Activated gamma-delta T cell (primary cell): ENCODE results near the gene PPP1R14D.
A peak's percentile ranks its signal among the peaks of the same experiment; 100 is the strongest.

Experiments
- DNase-seq: peaks from one replicate; lab custom pipeline; 2025; lab: John Stamatoyannopoulos, UW

PPP1R14D gene

GRCh38 chr15:40819048-40819447 lies 9.5 kb downstream of the PPP1R14D start:
- no peak for DNase-seq

GRCh38 chr15:40815042-40815698 lies 13.3 kb downstream of the PPP1R14D start:
- DNase-seq: no peak

GRCh38 chr15:40812721-40813425 lies 15.6 kb downstream of the PPP1R14D start:
- no peak for DNase-seq

- DNase-seq: no peak
Measured at GRCh38 chr15:40808861-40809450, 19.6 kb downstream of the PPP1R14D start.

GRCh38 chr15:40807888-40808461 lies 20.5 kb downstream of the PPP1R14D start:
- no peak for DNase-seq

- peak; percentile 80 for DNase-seq
Measured at GRCh38 chr15:40807028-40807887, 21.2 kb downstream of the PPP1R14D start, which contains the start of the genes DNAJC17 and ZFYVE19. DNAJC17 (minus strand) TSS chr15:40807473; CDS start chr15:40807446, 27 bp downstream. ZFYVE19 (plus strand) TSS chr15:40807089; CDS start chr15:40807590, 501 bp downstream.

- DNase-seq: no peak
Measured at GRCh38 chr15:40806672-40807027, 21.9 kb downstream of the PPP1R14D start.

GRCh38 chr15:40803688-40804087 lies 24.8 kb downstream of the PPP1R14D start:
- DNase-seq: no peak

GRCh38 chr15:40803076-40803475 lies 25.4 kb downstream of the PPP1R14D start:
- no peak for DNase-seq

GRCh38 chr15:40799523-40799922 lies 29.0 kb downstream of the PPP1R14D start:
- no peak for DNase-seq

GRCh38 chr15:40796512-40796911 lies 32.0 kb downstream of the PPP1R14D start:
- no peak for DNase-seq

- no peak for DNase-seq
Measured at GRCh38 chr15:40796041-40796440, 32.5 kb downstream of the PPP1R14D start.

- no peak for DNase-seq
Measured at GRCh38 chr15:40793216-40793989, 35.1 kb downstream of the PPP1R14D start.

- DNase-seq: no peak
Measured at GRCh38 chr15:40792394-40792793, 36.1 kb downstream of the PPP1R14D start.

- no peak for DNase-seq
Measured at GRCh38 chr15:40790718-40791117, 37.8 kb downstream of the PPP1R14D start.

- no peak for DNase-seq
Measured at GRCh38 chr15:40789999-40790398, 38.5 kb downstream of the PPP1R14D start.

GRCh38 chr15:40789119-40789518 lies 39.4 kb downstream of the PPP1R14D start:
- DNase-seq: no peak

GRCh38 chr15:40787991-40788390 lies 40.5 kb downstream of the PPP1R14D start:
- DNase-seq: no peak

- no peak for DNase-seq
Measured at GRCh38 chr15:40787344-40787841, 41.1 kb downstream of the PPP1R14D start.

GRCh38 chr15:40785814-40786213 lies 42.7 kb downstream of the PPP1R14D start:
- DNase-seq: no peak

- DNase-seq: no peak
Measured at GRCh38 chr15:40785164-40785563, 43.3 kb downstream of the PPP1R14D start.
